Thyroid gland (tissue), 4 donors: Measurements from ENCODE around the gene TIAM1. TPM values are rescaled to one million over a fixed set of nuclear protein-coding genes. Genes with fewer than 3 reads are reported as not detected.

Source experiments
- DNase-seq, 2 donors: peaks; one replicate each; pipeline ENCODE4 v3.0.0-alpha.2; 2019
- H3K27ac ChIP-seq, 3 donors: fragments of 200-600 bp; sonication (generic); 1 replicate in 2 of 3; 2 replicates in 1 of 3; pipeline ENCODE4 v1.5.1; 2016 to 2019; ENCODE audit warnings: mild to moderate bottlenecking in 1 of 3, moderate library complexity in 1 of 3
- H3K27me3 ChIP-seq: fragments of 200-600 bp; sonication (generic); one replicate; pipeline ENCODE4 v1.5.1; 2019
- H3K36me3 ChIP-seq, 2 donors: fragments of 200-600 bp; sonication (generic); one replicate each; pipeline ENCODE4 v1.5.1; 2016 to 2019
- H3K4me1 ChIP-seq, 2 donors: fragments of 200-600 bp; sonication (generic); one replicate each; pipeline ENCODE4 v1.5.1; 2017 to 2019
- H3K4me3 ChIP-seq, 3 donors: fragments of 200-600 bp; sonication (generic); replicated peaks in 1 of 3; 1 replicate in 2 of 3; 2 replicates in 1 of 3; pipeline ENCODE4 v1.5.1; 2016; ENCODE audit warnings: mild to moderate bottlenecking in 1 of 3
- H3K9me3 ChIP-seq: fragments of 200-600 bp; sonication (generic); one replicate; pipeline ENCODE4 v1.5.1; 2017
- POLR2A ChIP-seq, 2 donors: fragments of 450-650 bp; IDR thresholded peaks; one replicate each; pipeline ENCODE4 v1.6.1; 2017; ENCODE audit warnings: antibody characterized with exemption in 2 of 2, mild to moderate bottlenecking in 2 of 2, moderate library complexity in 1 of 2
- WGBS, 2 donors: methylation state at CpG; one replicate each; pipeline ENCODE4 v1.1.5; 2017; 5-methylcytosine and 5-hydroxymethylcytosine counted together
- intact Hi-C: fragments of 100-400 bp; cut with DNase I; formaldehyde crosslinking; loops from one replicate; pipeline ENCODE4 v1.15.1; 2023
- total RNA-seq, 4 donors: library from RNA; depleted of rRNA; stranded (reverse); fragments of >200 nt; gene quantifications; one replicate each; pipeline ENCODE4 v1.2.3, GENCODE V29; 2016
- TF ChIP-seq, protein P1 (sequence below), 6 experiments: fragments of 200-600 bp in 3 of 6; fragments of 450-650 bp in 3 of 6; sonication (generic) in 3 of 6; IDR thresholded peaks; one replicate each; pipeline ENCODE4 v1.5.1; 2016 to 2019; ENCODE audit warnings: antibody characterized with exemption in 6 of 6, mild to moderate bottlenecking in 2 of 6, inconsistent platforms in 1 of 6, moderate library complexity in 1 of 6

The TIAM1 gene
- total RNA-seq, 4 donors from 2014 or later = 2.2 to 6.7 (median 2.4) TPM

DNA sequence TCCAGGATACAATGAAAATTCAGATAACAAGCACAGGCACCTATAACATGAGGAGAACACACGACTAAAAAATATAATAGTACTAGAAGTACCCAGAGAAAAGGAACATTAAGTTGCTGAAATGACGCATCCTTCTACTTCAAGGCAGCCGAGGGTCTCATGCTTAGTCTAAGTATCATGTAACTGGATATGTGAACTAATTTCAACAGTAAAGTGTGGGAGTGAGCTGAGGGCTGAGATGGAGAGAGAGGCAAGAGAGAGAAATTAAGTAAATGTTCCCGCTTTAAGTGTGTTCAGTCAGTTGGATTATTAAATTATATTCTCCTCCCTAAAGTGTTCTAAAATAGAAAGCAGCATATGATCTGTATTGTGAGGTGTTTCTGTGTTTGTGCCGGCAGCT, 153.5 kb downstream of the TIAM1 start:
- H3K27me3 ChIP-seq = no peaks in the 10 kb centered on the region
- H3K27ac ChIP-seq = no peak overlapping the region
- no peak for TF ChIP-seq POLR2A (IDR thresholded peaks at IDR 0.05)
- TF ChIP-seq, protein P1, sequence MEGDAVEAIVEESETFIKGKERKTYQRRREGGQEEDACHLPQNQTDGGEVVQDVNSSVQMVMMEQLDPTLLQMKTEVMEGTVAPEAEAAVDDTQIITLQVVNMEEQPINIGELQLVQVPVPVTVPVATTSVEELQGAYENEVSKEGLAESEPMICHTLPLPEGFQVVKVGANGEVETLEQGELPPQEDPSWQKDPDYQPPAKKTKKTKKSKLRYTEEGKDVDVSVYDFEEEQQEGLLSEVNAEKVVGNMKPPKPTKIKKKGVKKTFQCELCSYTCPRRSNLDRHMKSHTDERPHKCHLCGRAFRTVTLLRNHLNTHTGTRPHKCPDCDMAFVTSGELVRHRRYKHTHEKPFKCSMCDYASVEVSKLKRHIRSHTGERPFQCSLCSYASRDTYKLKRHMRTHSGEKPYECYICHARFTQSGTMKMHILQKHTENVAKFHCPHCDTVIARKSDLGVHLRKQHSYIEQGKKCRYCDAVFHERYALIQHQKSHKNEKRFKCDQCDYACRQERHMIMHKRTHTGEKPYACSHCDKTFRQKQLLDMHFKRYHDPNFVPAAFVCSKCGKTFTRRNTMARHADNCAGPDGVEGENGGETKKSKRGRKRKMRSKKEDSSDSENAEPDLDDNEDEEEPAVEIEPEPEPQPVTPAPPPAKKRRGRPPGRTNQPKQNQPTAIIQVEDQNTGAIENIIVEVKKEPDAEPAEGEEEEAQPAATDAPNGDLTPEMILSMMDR (IDR thresholded peaks at IDR 0.05) = no peak
- intact Hi-C loops = no loop called here
- DNase-seq = no peak
- H3K4me1 ChIP-seq = no peaks in the 10 kb centered on the region
- H3K9me3 ChIP-seq = no peaks in the 10 kb centered on the region
- no peak overlapping the region for H3K4me3 ChIP-seq
- 87 to 90% methylated on average over 5 of the region's 5 CpGs for WGBS, 2 donors
- H3K36me3 ChIP-seq = no peaks in the 10 kb centered on the region

DNA sequence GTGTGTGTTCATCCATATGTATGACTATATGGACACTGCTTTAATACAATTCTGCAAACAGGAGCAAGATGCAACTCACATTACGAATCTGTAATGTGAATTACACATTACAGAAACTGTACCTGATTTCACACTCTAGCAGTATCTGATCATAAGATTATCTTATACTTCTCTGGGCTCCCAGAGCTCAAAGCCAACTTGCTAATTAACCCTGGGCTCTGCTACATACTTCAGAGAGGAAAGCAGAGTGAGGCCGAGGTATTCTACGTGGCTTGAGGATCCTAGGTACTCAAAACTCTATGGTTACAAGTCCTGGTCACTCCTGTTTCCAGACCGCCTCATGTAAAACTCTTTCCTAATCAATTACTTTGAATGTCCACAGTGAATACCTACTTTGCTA, 156.6 kb downstream of the TIAM1 start:
- no peaks in the 10 kb centered on the region for H3K9me3 ChIP-seq
- no peaks in the 10 kb centered on the region for H3K4me1 ChIP-seq
- 92 to 96% methylated on average over 4 of the region's 4 CpGs for WGBS, 2 donors
- intact Hi-C loops = no loop called here
- H3K27ac ChIP-seq = no peak overlapping the region
- no peak overlapping the region for H3K4me3 ChIP-seq
- DNase-seq = no peak
- no peaks in the 10 kb centered on the region for H3K27me3 ChIP-seq
- H3K36me3 ChIP-seq = no peaks in the 10 kb centered on the region
- no peak for TF ChIP-seq POLR2A (IDR thresholded peaks at IDR 0.05)
- TF ChIP-seq, protein P1 (IDR thresholded peaks at IDR 0.05) = no peak

DNA sequence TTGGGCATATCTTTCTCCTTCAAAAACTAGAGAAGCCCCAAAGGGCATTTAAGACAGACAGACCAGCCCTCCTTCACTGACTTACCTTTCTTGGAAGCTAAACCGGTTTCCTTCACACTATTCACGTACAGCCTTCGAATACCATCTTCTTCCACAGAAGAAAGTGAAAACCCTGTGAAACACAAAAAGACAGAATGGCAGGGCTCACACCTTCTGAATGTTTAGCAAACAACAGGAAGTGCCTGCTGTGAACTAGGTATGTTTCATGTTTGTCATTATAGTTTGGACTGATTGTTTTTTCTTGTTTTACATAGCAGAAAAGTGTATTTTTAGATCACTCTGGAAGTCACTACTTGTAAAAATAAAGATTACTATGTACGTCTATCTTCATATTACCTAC, 157.1 kb downstream of the TIAM1 start:
- no peak for DNase-seq
- TF ChIP-seq POLR2A (IDR thresholded peaks at IDR 0.05) = no peak
- TF ChIP-seq, protein P1 (IDR thresholded peaks at IDR 0.05) = no peak
- Histone ChIP-seq H3K27me3 (no peaks in the 10 kb centered on the region), H3K36me3 (no peaks in the 10 kb centered on the region), H3K9me3 (no peaks in the 10 kb centered on the region), H3K4me1 (no peaks in the 10 kb centered on the region), H3K4me3 (no peak overlapping the region), H3K27ac (no peak overlapping the region)
- 76 to 87% methylated on average over 4 of the region's 4 CpGs for WGBS, 2 donors
- intact Hi-C loops = no loop called here

GRCh38 chr21:31185663-31186062, 158.4 kb downstream of the TIAM1 start:
- no peak for DNase-seq
- intact Hi-C loops = no loop called here
- no peaks in the 10 kb centered on the region for H3K36me3 ChIP-seq
- H3K27me3 ChIP-seq = no peaks in the 10 kb centered on the region
- no peak overlapping the region for H3K4me3 ChIP-seq
- WGBS, 2 donors = 80 to 83% methylated on average over 3 of the region's 3 CpGs
- no peaks in the 10 kb centered on the region for H3K4me1 ChIP-seq
- H3K27ac ChIP-seq = no peak overlapping the region
- H3K9me3 ChIP-seq = no peaks in the 10 kb centered on the region
- TF ChIP-seq, protein P1 (IDR thresholded peaks at IDR 0.05) = no peak
- TF ChIP-seq POLR2A (IDR thresholded peaks at IDR 0.05) = no peak

GRCh38 chr21:31184876-31185275, 159.2 kb downstream of the TIAM1 start:
- no peak for DNase-seq
- no peaks in the 10 kb centered on the region for H3K4me1 ChIP-seq
- no peaks in the 10 kb centered on the region for H3K9me3 ChIP-seq
- H3K27ac ChIP-seq = no peak overlapping the region
- TF ChIP-seq, protein P1 (IDR thresholded peaks at IDR 0.05) = no peak
- no peak for TF ChIP-seq POLR2A (IDR thresholded peaks at IDR 0.05)
- intact Hi-C loops = no loop called here
- no peaks in the 10 kb centered on the region for H3K36me3 ChIP-seq
- no peak overlapping the region for H3K4me3 ChIP-seq
- 93 to 94% methylated on average over 6 of the region's 6 CpGs for WGBS, 2 donors
- no peaks in the 10 kb centered on the region for H3K27me3 ChIP-seq
